ENCODE data around the gene MFAP2.

MFAP2 gene

DNA sequence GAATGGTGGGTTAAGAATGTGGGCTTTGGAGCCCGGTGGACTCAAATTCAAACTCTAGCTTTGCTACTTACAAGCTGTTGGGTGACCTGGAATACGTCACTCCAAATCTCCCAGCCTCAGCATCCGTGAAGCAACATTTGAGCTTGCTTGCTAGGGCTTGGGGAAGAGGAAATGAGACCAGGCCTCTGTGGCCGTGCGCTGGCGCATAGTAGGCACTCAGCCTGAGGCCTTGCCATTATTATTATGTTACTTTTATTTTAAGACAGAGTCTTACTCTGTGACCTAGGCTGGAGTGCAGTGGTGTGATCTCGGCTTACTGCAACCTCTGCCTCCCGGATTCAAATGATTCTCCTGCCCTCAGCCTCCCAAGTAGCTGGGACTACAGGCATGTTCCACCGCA is 12.3 kb upstream of the MFAP2 start:
- Histone ChIP-seq H3K9me3 (ENCODE audit: control insufficient read depth, insufficient read depth, low read length) (no peaks in the 10 kb centered on the region), H3K4me3 (ENCODE audit: low read length) (no peak overlapping the region), H3K27me3 (ENCODE audit: control insufficient read depth, insufficient read depth, low read length) (no peaks in the 10 kb centered on the region), H3K36me3 (ENCODE audit: control insufficient read depth, insufficient read depth, low read length) (peaks cover 10% of the 10 kb centered on the region), H3K27ac (ENCODE audit: low read length) (no peak overlapping the region), H3K4me1 (ENCODE audit: control insufficient read depth, insufficient read depth, low read length) (no peaks in the 10 kb centered on the region)
- DNase-seq (ENCODE audit: low read depth, low spot score): no peak
- no CpG with 5 or more reads among the region's 9 CpGs for WGBS (ENCODE audit: insufficient coverage, insufficient read length)

DNA sequence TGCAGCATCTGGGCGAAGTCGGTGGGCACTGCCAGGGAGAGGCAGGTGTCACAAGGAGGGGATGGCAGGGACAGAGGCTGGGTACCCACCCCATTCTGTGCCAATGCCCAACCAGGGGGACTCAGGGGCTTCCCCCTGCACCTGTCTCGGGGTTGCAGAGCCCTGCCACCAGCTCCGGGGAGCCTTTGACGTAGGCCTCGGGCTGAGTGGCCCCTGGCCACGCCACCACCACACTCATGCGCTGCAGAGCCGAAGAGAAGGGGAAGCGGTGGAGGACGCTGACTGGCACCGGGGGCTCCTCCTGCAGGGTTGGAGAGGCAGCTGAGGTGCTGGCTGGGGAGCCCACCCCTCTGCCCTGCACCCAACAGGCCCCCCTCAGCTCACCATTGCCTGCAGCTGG is 11.7 kb upstream of the MFAP2 start:
- H3K4me1 ChIP-seq (ENCODE audit: control insufficient read depth, insufficient read depth, low read length): no peaks in the 10 kb centered on the region
- DNase-seq (ENCODE audit: low read depth, low spot score): no peak
- no peak overlapping the region for H3K27ac ChIP-seq (ENCODE audit: low read length)
- no CpG with 5 or more reads among the region's 12 CpGs for WGBS (ENCODE audit: insufficient coverage, insufficient read length)
- no peaks in the 10 kb centered on the region for H3K27me3 ChIP-seq (ENCODE audit: control insufficient read depth, insufficient read depth, low read length)
- no peak overlapping the region for H3K4me3 ChIP-seq (ENCODE audit: low read length)
- peaks cover 10% of the 10 kb centered on the region for H3K36me3 ChIP-seq (ENCODE audit: control insufficient read depth, insufficient read depth, low read length)
- H3K9me3 ChIP-seq (ENCODE audit: control insufficient read depth, insufficient read depth, low read length): no peaks in the 10 kb centered on the region

DNA sequence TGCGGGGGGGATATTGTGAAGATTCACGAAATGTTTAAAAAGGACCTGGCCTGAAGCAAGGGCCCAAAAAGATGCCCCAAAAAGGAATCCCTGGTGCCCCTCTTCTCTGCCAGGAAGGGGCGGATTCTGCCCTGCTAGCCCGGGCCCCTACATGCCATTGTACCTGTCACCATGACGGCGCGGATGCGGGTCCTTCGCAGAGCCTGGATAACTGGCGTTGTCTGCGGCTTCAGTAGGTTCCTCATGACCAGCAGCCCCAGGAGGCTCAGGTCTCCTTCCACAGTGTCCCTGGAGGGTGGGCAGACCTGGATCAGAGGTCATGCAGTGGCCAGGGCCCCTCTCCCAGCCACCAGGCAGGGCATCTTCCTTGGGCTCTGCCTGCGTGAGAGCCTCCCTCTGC is 11.2 kb upstream of the MFAP2 start:
- no CpG with 5 or more reads among the region's 12 CpGs for WGBS (ENCODE audit: insufficient coverage, insufficient read length)
- no peak overlapping the region for H3K27ac ChIP-seq (ENCODE audit: low read length)
- DNase-seq (ENCODE audit: low read depth, low spot score): no peak
- H3K36me3 ChIP-seq (ENCODE audit: control insufficient read depth, insufficient read depth, low read length): peaks cover 10% of the 10 kb centered on the region
- no peaks in the 10 kb centered on the region for H3K4me1 ChIP-seq (ENCODE audit: control insufficient read depth, insufficient read depth, low read length)
- H3K27me3 ChIP-seq (ENCODE audit: control insufficient read depth, insufficient read depth, low read length): no peaks in the 10 kb centered on the region
- H3K4me3 ChIP-seq (ENCODE audit: low read length): no peak overlapping the region
- H3K9me3 ChIP-seq (ENCODE audit: control insufficient read depth, insufficient read depth, low read length): no peaks in the 10 kb centered on the region

DNA sequence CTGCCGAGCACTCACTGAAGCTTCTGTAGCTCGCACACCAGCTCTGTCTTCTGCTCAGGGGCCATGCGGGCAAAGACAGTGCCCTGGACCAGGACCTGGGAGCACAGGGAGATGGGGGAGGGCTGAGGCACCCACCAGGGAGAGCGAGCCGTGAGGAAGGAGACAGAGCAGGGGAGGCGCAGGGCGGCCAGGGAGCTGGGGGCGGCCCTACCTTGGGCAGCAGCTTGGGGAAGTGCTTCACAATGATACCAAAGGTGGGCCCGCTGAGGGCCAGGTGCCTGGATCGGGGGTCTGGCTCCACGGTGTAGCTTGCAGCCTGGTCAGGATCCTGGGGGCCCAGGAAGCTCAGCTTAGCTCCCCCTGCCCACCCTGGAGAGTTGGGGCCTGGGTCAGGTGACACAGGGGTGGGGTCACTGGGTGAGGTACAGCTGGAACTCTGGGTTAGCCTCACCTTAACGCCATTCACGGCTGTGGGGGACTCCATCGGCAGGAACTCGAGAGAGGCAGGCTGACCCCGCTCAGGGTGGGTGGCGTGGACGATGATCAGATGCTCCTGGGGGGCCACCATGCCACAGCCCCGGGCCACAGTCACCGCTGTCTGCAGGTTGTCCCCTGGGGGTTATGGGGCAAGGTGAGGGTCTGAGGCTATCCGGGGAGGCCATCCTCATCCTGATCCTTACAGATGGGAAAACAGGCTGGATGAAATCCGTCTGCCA is 9.4 kb upstream of the MFAP2 start:
- Histone ChIP-seq H3K36me3 (ENCODE audit: control insufficient read depth, insufficient read depth, low read length) (peaks cover 10% of the 10 kb centered on the region), H3K4me1 (ENCODE audit: control insufficient read depth, insufficient read depth, low read length) (no peaks in the 10 kb centered on the region), H3K27me3 (ENCODE audit: control insufficient read depth, insufficient read depth, low read length) (no peaks in the 10 kb centered on the region), H3K9me3 (ENCODE audit: control insufficient read depth, insufficient read depth, low read length) (no peaks in the 10 kb centered on the region), H3K4me3 (ENCODE audit: low read length) (no peak overlapping the region), H3K27ac (ENCODE audit: low read length) (no peak overlapping the region)
- WGBS (ENCODE audit: insufficient coverage, insufficient read length): no CpG with 5 or more reads among the region's 22 CpGs
- no peak for DNase-seq (ENCODE audit: low read depth, low spot score)

DNA sequence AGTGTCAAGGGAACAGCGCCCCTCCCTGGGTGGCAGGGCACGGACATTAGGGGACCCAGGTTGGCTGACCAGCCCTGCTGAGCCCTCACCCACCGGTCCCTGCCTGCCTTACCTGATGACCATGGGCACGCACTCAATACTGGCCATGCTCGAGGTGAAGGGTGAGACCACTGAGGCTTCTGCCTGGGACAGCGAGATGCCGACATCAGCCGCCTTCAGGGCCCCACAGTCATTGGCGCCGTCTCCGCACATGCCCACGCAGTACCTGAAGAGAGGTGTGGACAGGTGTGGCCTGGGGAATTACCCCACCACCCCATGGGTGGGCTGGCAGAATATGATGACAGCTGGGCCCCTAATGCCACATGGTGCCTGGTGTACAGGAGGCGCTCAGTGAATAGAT is 7.8 kb upstream of the MFAP2 start:
- H3K36me3 ChIP-seq (ENCODE audit: control insufficient read depth, insufficient read depth, low read length): peaks cover 10% of the 10 kb centered on the region

DNA sequence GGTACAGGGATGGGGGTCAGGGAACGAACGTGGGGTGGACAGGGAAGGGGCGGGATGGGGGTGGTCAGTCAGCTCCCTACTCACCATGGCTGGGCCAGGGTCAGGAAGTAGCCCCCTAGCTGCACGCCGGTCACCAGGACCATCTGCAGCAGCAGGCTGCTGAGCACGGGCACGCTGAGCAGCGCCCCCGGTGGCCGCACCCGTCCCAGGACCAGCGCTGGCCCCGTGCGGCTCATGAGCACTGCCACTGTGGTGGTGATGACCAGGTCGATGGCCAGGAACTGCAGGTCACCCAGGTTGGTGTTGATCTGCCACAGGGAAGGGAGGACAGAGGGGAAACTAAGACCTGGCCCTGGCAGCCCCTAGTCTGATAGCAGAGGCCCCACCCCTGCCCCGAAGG is 6.5 kb upstream of the MFAP2 start:
- Histone ChIP-seq H3K4me3 (ENCODE audit: low read length) (no peak overlapping the region), H3K27ac (ENCODE audit: low read length) (no peak overlapping the region), H3K9me3 (ENCODE audit: control insufficient read depth, insufficient read depth, low read length) (no peaks in the 10 kb centered on the region), H3K27me3 (ENCODE audit: control insufficient read depth, insufficient read depth, low read length) (no peaks in the 10 kb centered on the region), H3K4me1 (ENCODE audit: control insufficient read depth, insufficient read depth, low read length) (0 out of 2 replicates have a peak, but pooled peaks cover 2% of the 10 kb centered on the region), H3K36me3 (ENCODE audit: control insufficient read depth, insufficient read depth, low read length) (peaks cover 10% of the 10 kb centered on the region)
- no peak for DNase-seq (ENCODE audit: low read depth, low spot score)
- WGBS (ENCODE audit: insufficient coverage, insufficient read length): no CpG with 5 or more reads among the region's 16 CpGs

More for the DNA sequence above, 7.8 kb upstream of the MFAP2 start:
- Histone ChIP-seq H3K4me1 (ENCODE audit: control insufficient read depth, insufficient read depth, low read length) (0 out of 2 replicates have a peak, but pooled peaks cover 2% of the 10 kb centered on the region), H3K9me3 (ENCODE audit: control insufficient read depth, insufficient read depth, low read length) (no peaks in the 10 kb centered on the region), H3K27me3 (ENCODE audit: control insufficient read depth, insufficient read depth, low read length) (no peaks in the 10 kb centered on the region), H3K4me3 (ENCODE audit: low read length) (no peak overlapping the region), H3K27ac (ENCODE audit: low read length) (no peak overlapping the region)
- no CpG with 5 or more reads among the region's 13 CpGs for WGBS (ENCODE audit: insufficient coverage, insufficient read length)
- no peak for DNase-seq (ENCODE audit: low read depth, low spot score)

DNA sequence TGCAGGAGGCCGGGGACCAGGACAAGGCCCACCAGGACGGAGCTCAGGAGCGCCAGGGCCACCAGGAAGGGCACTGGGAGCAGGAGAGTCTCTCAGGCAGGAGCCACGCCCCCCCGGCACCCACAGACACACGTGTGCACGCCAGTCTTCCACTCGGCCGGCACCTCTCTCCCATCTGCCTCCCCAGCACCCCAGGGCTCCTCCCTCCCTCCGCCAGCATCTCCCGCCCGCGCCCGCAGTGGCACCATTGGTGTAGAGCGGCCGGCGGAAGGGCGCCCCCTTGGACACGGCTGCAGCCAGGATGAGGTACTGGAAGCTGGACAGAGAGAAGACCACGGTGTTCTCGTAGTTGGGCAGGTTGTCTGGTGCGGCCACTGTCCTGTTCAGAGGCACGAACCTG is 6.1 kb upstream of the MFAP2 start:
- H3K27me3 ChIP-seq (ENCODE audit: control insufficient read depth, insufficient read depth, low read length): no peaks in the 10 kb centered on the region
- no peak overlapping the region for H3K4me3 ChIP-seq (ENCODE audit: low read length)
- no peaks in the 10 kb centered on the region for H3K9me3 ChIP-seq (ENCODE audit: control insufficient read depth, insufficient read depth, low read length)
- H3K36me3 ChIP-seq (ENCODE audit: control insufficient read depth, insufficient read depth, low read length): peaks cover 7% of the 10 kb centered on the region
- no peak overlapping the region for H3K27ac ChIP-seq (ENCODE audit: low read length)
- no CpG with 5 or more reads among the region's 23 CpGs for WGBS (ENCODE audit: insufficient coverage, insufficient read length)
- 0 out of 2 replicates have a peak, but pooled peaks cover 2% of the 10 kb centered on the region for H3K4me1 ChIP-seq (ENCODE audit: control insufficient read depth, insufficient read depth, low read length)
- DNase-seq (ENCODE audit: low read depth, low spot score): no peak

DNA sequence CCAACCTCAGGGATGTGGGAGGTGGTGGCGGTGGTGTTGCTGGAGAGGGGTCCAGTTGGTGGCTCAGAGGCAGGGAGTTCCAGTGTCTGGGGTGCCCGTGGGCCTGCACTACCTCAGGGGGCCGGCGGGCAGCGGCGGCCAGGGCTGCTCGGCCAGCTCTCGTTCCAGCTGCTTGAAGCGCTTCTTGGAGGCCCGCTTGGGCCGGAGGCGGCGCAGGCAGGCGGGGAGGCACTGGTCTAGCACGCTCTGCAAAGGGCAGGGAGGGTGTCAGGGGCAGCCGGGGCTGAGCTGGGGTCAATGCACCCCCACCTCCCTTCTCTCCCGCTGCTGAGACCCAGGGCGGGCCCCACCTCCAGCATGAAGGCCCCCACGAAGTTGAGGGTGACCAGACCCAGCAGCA is 5.7 kb upstream of the MFAP2 start:
- peaks cover 7% of the 10 kb centered on the region for H3K36me3 ChIP-seq (ENCODE audit: control insufficient read depth, insufficient read depth, low read length)

DNA sequence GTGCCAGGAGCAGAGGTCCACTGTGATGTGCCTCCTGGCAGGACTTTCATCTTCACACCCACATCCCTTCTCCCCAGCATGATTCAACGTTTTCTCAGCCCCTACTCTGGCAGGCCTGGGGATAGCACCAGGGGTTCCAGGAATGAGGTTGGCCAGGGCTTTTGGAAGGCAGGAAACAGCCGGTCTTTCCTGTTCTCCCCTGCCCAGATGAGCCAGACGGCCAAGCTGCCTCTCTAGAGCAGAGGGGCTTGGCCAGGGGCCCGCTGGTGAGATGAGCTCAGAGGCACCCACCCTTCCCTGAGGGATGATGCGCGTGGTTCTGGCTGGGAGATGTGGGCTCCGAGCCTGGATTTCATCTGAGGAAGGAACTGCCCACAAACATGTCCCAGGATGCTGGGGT is 4.3 kb upstream of the MFAP2 start:
- Histone ChIP-seq H3K4me1 (ENCODE audit: control insufficient read depth, insufficient read depth, low read length) (0 out of 2 replicates have a peak, but pooled peaks cover 4% of the 10 kb centered on the region), H3K27me3 (ENCODE audit: control insufficient read depth, insufficient read depth, low read length) (no peaks in the 10 kb centered on the region), H3K4me3 (ENCODE audit: low read length) (no peak overlapping the region), H3K9me3 (ENCODE audit: control insufficient read depth, insufficient read depth, low read length) (no peaks in the 10 kb centered on the region), H3K27ac (ENCODE audit: low read length) (no peak overlapping the region), H3K36me3 (ENCODE audit: control insufficient read depth, insufficient read depth, low read length) (peaks cover 7% of the 10 kb centered on the region)
- DNase-seq (ENCODE audit: low read depth, low spot score): no peak
- WGBS (ENCODE audit: insufficient coverage, insufficient read length): no CpG with 5 or more reads among the region's 7 CpGs

More for the DNA sequence above, 5.7 kb upstream of the MFAP2 start:
- H3K27me3 ChIP-seq (ENCODE audit: control insufficient read depth, insufficient read depth, low read length): no peaks in the 10 kb centered on the region
- 0 out of 2 replicates have a peak, but pooled peaks cover 2% of the 10 kb centered on the region for H3K4me1 ChIP-seq (ENCODE audit: control insufficient read depth, insufficient read depth, low read length)
- H3K9me3 ChIP-seq (ENCODE audit: control insufficient read depth, insufficient read depth, low read length): no peaks in the 10 kb centered on the region
- no peak for DNase-seq (ENCODE audit: low read depth, low spot score)
- H3K4me3 ChIP-seq (ENCODE audit: low read length): no peak overlapping the region
- H3K27ac ChIP-seq (ENCODE audit: low read length): no peak overlapping the region
- WGBS (ENCODE audit: insufficient coverage, insufficient read length): no CpG with 5 or more reads among the region's 19 CpGs

DNA sequence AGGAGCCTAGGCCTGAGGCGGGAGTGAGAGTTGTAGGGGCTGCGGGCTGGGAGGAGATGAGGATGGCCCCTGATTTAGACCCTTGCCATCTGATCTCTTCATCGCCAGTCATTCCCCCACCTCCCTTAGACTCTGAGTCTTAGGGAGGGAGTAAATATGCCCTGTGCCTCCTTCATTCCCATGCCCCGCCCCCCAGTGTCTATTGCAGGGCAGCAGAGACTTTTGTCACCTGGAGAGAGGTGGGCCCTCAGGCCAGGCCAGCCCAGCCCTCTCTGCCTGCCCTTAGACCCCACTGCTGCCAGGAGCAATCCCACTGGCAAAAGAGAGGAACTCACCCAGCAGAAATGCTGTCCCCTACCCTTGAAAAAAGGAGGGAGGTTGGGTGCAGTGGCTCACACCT is 3.2 kb upstream of the MFAP2 start:
- Histone ChIP-seq H3K9me3 (ENCODE audit: control insufficient read depth, insufficient read depth, low read length) (no peaks in the 10 kb centered on the region), H3K27ac (ENCODE audit: low read length) (no peak overlapping the region), H3K4me1 (ENCODE audit: control insufficient read depth, insufficient read depth, low read length) (peaks cover 8% of the 10 kb centered on the region), H3K36me3 (ENCODE audit: control insufficient read depth, insufficient read depth, low read length) (peaks cover 8% of the 10 kb centered on the region), H3K4me3 (ENCODE audit: low read length) (no peak overlapping the region), H3K27me3 (ENCODE audit: control insufficient read depth, insufficient read depth, low read length) (no peaks in the 10 kb centered on the region)
- DNase-seq (ENCODE audit: low read depth, low spot score): no peak
- no CpG with 5 or more reads among the region's 4 CpGs for WGBS (ENCODE audit: insufficient coverage, insufficient read length)

DNA sequence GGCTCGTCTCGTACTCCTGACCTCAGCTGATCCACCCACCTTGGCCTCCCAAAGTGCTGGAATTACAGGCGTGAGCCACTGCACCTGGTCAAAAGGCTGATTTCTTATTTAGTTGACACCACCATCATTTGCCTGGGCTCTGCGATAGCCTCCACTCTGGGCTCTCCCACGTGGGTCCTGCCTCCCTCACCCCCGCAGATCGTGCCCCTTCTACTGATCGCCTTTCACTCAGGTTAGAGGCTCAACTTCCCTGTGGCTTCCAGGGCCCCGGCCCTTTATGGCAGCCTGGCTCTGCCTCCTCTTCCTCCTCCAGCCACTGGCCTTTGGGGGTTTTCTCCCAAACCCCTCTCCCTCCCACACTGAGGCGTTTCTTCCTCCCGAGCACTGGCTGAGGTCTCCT is 2.5 kb upstream of the MFAP2 start:
- H3K4me1 ChIP-seq (ENCODE audit: control insufficient read depth, insufficient read depth, low read length): peaks cover 13% of the 10 kb centered on the region
- H3K36me3 ChIP-seq (ENCODE audit: control insufficient read depth, insufficient read depth, low read length): peaks cover 12% of the 10 kb centered on the region
- H3K9me3 ChIP-seq (ENCODE audit: control insufficient read depth, insufficient read depth, low read length): no peaks in the 10 kb centered on the region
- no peaks in the 10 kb centered on the region for H3K27me3 ChIP-seq (ENCODE audit: control insufficient read depth, insufficient read depth, low read length)
- no peak for DNase-seq (ENCODE audit: low read depth, low spot score)
- no peak overlapping the region for H3K27ac ChIP-seq (ENCODE audit: low read length)
- H3K4me3 ChIP-seq (ENCODE audit: low read length): no peak overlapping the region
- no CpG with 5 or more reads among the region's 11 CpGs for WGBS (ENCODE audit: insufficient coverage, insufficient read length)
